Activated CD4-positive, alpha-beta memory T cell treated with anti-CD3 and anti-CD28 coated beads, Interleukin-2, amount 10 ng/mL, durations not matched to agents 7 days and 5 days (primary cell): ENCODE measurements around the gene MPHOSPH8. TPM values are rescaled to one million over a fixed set of nuclear protein-coding genes. Genes with fewer than 3 reads are reported as not detected.
A peak's percentile ranks its signal among the peaks of the same experiment; 100 is the strongest.
"Not testable (repeated sequence)": the region's sequence is repeated elsewhere in the genome, so short reads cannot be mapped to it uniquely, and the experiment has no call there.

Source experiments
- CTCF ChIA-PET: fragments of 350-600 bp; sonication (Branson Sonifier 250); formaldehyde crosslinking; loops from one replicate; lab custom pipeline; 2021; ENCODE audit warnings: antibody characterized with exemption, inconsistent platforms; lab: Charles Lee
- POLR2A ChIA-PET: fragments of 350-600 bp; sonication (Branson Sonifier 250); formaldehyde crosslinking; loops from one replicate; lab custom pipeline; 2021; ENCODE audit warnings: antibody characterized with exemption; lab: Charles Lee
- DNase-seq: peaks from one replicate; pipeline ENCODE4 v3.0.0-alpha.2; 2020
- H3K27ac Mint-ChIP-seq: one replicate; pipeline ENCODE4 v1.8.0; 2021; ENCODE audit warnings: mild to moderate bottlenecking, mixed read lengths
- H3K27me3 Mint-ChIP-seq: one replicate; pipeline ENCODE4 v1.8.0; 2021; ENCODE audit warnings: mixed read lengths
- H3K36me3 Mint-ChIP-seq: one replicate; pipeline ENCODE4 v1.8.0; 2021; ENCODE audit warnings: low read depth, mixed read lengths
- H3K4me1 Mint-ChIP-seq: one replicate; pipeline ENCODE4 v1.8.0; 2021; ENCODE audit warnings: mixed read lengths
- H3K4me3 Mint-ChIP-seq: one replicate; pipeline ENCODE4 v1.8.0; 2021; ENCODE audit warnings: mild to moderate bottlenecking, mixed read lengths
- H3K9me3 Mint-ChIP-seq: one replicate; pipeline ENCODE4 v1.8.0; 2021; ENCODE audit warnings: mixed read lengths
- total RNA-seq, 2 experiments: library from RNA; stranded (reverse); gene quantifications; one replicate each; pipeline ENCODE4 v1.2.3, GENCODE V29; 2021

The MPHOSPH8 gene
- total RNA-seq, 2 experiments from 2014 or later, result 44.4 to 47.2 TPM

DNA sequence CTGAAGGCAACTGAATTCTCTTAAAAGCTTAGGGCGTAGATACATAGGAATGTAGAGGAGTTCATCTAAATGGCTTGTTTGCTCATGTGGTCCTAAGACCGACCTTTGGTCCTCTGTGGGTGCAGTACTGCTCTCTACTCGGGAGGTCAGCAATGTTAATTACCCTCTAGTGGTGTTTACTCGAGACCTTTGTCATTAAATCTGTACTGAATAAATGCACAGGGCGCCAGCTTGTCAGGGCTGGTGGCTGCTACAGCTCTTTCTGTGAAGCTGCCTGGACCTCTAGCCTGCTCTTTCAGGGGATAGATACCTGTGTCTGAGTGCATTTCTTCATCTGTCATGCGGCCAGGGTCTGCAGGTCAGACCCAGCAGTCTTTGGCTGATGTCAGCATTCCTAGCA, 29.2 kb upstream of the MPHOSPH8 start:
- CTCF ChIA-PET, result no interaction called here

DNA sequence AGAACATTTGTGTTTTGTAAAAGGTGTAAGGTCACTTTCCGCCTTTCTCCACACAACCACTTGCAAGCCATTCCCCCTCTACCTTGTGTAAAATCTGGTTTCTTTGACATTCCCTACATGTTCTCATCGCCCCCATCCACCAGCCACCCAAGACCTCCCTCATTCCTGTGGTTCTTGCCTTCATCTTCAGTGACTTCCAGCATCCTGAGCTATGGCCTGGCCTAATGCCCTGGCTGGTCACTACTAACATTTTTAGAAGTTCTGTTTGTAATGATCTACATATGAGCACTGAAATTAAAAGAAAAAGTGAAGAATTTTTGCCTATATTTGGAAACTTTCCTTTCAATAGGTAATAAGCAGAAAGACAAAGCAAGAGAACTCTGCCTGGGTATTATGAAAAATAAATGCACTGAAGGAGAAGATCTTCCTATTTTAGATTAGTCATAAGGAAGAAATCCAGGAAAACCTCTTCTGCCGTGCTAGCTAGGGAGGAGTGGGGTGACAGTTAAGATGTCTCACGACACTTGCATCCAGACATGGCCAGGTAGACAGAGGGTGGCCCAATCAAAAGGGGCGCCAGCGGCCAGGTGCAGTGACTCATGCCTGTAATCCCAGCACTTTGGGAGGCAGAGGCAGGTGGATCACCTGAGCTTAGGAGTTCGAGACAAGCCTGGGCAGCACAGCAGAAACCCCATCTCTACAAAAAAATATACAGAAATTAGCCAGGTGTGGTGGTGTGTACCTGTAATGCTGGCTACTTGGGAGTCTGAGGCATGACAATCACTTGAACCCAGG, 28.1 kb upstream of the MPHOSPH8 start:
- DNase-seq, result no peak
- Mint-ChIP-seq H3K4me1 (no peaks in the 10 kb centered on the region), H3K36me3 (peaks cover 5% of the 10 kb centered on the region), H3K9me3 (peaks cover 11% of the 10 kb centered on the region), H3K27me3 (peaks cover 25% of the 10 kb centered on the region), H3K27ac (no peak overlapping the region), H3K4me3 (no peak overlapping the region)
- ChIA-PET CTCF (no interaction called here), POLR2A (no interaction called here)

More for the DNA sequence above, 29.2 kb upstream of the MPHOSPH8 start:
- peaks cover 5% of the 10 kb centered on the region for H3K36me3 Mint-ChIP-seq
- no peak for DNase-seq
- H3K4me1 Mint-ChIP-seq, result no peaks in the 10 kb centered on the region
- H3K9me3 Mint-ChIP-seq, result peaks cover 11% of the 10 kb centered on the region
- H3K27ac Mint-ChIP-seq, result no peak overlapping the region
- H3K4me3 Mint-ChIP-seq, result no peak overlapping the region
- POLR2A ChIA-PET, result no interaction called here
- H3K27me3 Mint-ChIP-seq, result peaks cover 32% of the 10 kb centered on the region

DNA sequence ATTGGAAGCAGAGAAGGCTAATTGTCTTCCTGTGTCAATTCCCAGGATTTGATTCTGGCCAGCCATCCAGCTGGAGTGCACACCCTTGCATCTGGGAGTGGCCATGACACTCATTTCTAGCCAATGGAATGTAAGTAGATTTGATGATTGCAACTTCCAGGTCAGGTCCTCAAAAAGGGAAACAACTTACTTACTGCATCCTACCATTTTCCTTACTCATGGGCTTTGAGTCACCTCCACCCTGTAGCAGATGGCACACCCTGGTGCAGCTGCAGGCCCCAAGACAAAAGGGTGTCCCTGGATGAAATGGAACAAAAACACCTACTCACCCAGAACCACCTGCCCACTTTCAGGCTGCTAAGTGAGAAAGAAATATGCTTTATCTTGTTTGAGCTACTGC, 27.3 kb upstream of the MPHOSPH8 start:
- H3K27me3 Mint-ChIP-seq, result peaks cover 22% of the 10 kb centered on the region
- H3K4me1 Mint-ChIP-seq, result no peaks in the 10 kb centered on the region
- no peak overlapping the region for H3K27ac Mint-ChIP-seq
- ChIA-PET POLR2A (no interaction called here), CTCF (no interaction called here)
- H3K4me3 Mint-ChIP-seq, result no peak overlapping the region
- peaks cover 11% of the 10 kb centered on the region for H3K9me3 Mint-ChIP-seq
- peaks cover 5% of the 10 kb centered on the region for H3K36me3 Mint-ChIP-seq
- no peak for DNase-seq

DNA sequence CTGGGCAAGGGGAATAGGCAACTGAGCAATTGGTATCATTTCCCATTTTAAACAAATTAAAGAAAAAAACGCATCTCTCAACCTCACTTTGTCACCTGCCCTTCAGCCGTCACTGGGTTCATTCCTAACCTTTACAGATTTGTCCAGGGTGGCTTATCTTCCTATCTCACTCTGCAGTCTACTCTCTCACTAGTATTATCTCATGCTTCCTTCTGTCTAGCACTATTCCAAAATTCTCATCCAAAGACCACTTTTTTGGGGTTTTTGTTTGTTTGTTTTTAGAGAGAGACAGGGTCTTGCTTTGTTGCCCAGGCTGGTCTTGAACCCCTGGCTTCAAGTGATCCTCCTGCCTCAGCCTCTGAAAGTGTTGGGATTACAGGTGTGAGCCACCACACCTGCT, 26.7 kb upstream of the MPHOSPH8 start:
- Mint-ChIP-seq H3K27me3 (peaks cover 22% of the 10 kb centered on the region), H3K9me3 (peaks cover 11% of the 10 kb centered on the region), H3K36me3 (peaks cover 5% of the 10 kb centered on the region), H3K4me3 (no peak overlapping the region), H3K4me1 (no peaks in the 10 kb centered on the region), H3K27ac (no peak overlapping the region)
- CTCF ChIA-PET, result interaction anchor here (0.7 kb wide), 1 partner anchor 26 kb away, joined by 3 read pairs; no protein-coding TSS in a partner anchor
- DNase-seq, result no peak
- POLR2A ChIA-PET, result no interaction called here

DNA sequence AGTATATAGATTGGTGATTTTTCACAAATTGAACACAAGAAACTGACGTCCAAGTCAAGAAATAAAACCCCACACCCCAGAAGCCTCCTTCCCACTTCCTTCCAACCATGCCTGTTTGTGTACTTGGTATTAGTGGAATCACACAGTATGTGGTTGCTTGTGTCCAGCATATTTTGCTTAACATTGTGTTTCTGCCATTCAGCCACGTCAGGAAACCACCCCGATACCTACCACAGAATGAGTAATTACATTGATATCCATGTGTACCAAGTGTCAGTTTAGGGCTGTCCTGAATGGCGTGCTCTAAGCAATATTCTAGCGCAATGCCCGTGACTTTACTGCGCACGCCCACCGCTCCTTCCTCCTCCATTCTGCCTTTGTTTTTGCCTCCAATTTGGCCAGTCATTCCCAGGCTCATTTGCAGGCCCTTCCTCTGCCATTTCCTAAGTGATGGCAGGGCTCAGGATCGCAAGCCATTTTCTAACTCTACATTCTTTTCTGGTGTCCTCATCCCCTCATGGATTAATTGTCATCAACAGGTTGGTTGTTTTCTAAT, 25.9 kb upstream of the MPHOSPH8 start:
- no peak for DNase-seq
- H3K9me3 Mint-ChIP-seq, result peaks cover 11% of the 10 kb centered on the region
- CTCF ChIA-PET, result no interaction called here
- H3K27me3 Mint-ChIP-seq, result peaks cover 18% of the 10 kb centered on the region
- no peak overlapping the region for H3K27ac Mint-ChIP-seq
- no peaks in the 10 kb centered on the region for H3K4me1 Mint-ChIP-seq
- peaks cover 5% of the 10 kb centered on the region for H3K36me3 Mint-ChIP-seq
- H3K4me3 Mint-ChIP-seq, result no peak overlapping the region
- POLR2A ChIA-PET, result no interaction called here

DNA sequence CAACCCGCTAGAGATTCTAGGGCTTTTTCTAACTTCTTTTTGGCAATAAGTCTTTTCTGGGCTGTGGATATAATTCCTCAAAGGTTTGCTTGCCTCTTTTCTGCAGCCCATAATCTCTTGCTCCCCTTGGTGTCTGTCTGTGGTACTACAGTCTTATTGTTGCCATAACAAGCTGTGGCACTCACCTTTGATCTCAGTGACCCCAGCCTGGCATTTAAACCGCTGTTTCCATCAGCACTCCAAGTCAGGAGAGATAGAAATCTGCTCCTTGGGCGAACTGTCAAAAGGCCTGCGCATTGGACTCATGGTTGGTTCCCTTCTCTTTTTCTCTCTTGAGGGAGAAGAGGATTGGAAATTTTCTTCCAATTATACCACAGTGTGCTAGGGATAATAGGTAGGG, 14.5 kb upstream of the MPHOSPH8 start:
- H3K36me3 Mint-ChIP-seq, result no peaks in the 10 kb centered on the region
- H3K27me3 Mint-ChIP-seq, result peaks cover 19% of the 10 kb centered on the region
- H3K9me3 Mint-ChIP-seq, result no peaks in the 10 kb centered on the region
- no peak for DNase-seq
- ChIA-PET CTCF (interaction anchor here (1.3 to 1.5 kb wide), 2 partner anchors 8 to 31 kb away, joined by 3 read pairs; no protein-coding TSS in a partner anchor), POLR2A (interaction anchor here (0.9 kb wide), 1 partner anchor 14 kb away, joined by 4 read pairs; no protein-coding TSS in a partner anchor)
- no peak overlapping the region for H3K27ac Mint-ChIP-seq
- no peak overlapping the region for H3K4me3 Mint-ChIP-seq
- H3K4me1 Mint-ChIP-seq, result no peaks in the 10 kb centered on the region

DNA sequence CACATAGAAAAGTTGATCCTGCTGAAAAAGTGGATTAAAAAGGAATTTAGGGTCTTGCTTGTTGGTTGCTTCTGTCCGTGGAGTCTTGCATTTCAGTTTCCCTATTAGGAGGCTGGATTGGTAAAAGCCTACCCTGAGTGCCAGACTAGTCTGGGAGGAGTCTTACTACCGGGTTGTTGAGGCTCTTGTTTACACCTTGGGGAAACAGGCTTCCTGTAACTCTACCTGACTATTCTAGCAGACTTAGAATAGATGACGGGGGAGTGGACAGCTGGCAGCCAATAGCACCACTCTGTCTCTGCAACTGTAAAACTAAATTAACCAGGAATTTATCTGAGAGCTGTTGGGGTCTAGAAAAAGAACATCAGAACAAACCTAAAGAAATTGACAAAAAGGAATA, 11.3 kb upstream of the MPHOSPH8 start:
- Mint-ChIP-seq H3K9me3 (no peaks in the 10 kb centered on the region), H3K27ac (no peak overlapping the region), H3K36me3 (no peaks in the 10 kb centered on the region), H3K4me1 (no peaks in the 10 kb centered on the region), H3K27me3 (peaks cover 15% of the 10 kb centered on the region), H3K4me3 (no peak overlapping the region)
- ChIA-PET CTCF (interaction anchor here (1.0 kb wide), 1 partner anchor 12 kb away, joined by 3 read pairs; no protein-coding TSS in a partner anchor), POLR2A (no interaction called here)
- DNase-seq, result no peak

DNA sequence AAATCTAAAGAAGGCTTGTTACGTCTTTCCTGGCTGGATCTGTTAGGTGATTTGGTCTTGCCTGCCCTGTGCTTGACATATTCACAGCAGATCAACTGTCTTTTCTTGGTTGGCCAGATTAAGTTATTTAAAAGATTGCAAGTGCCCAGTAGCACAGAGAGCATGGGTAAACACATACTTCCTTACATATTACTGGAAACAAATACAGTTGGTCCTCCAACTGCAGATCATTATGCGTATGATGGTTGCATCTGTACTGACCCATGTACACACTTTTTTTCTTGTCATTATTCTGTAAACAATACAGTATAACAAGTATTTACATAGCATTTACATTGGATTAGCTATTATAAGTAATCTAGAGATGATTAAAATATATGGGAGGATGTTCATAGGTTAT, 9.2 kb upstream of the MPHOSPH8 start:
- ChIA-PET POLR2A (interaction anchor here (1.0 kb wide), 1 partner anchor 9 kb away, joined by 3 read pairs; the partner anchor contains the start of gene MPHOSPH8), CTCF (interaction anchor here (0.9 kb wide), 1 partner anchor 9 kb away, joined by 3 read pairs; no protein-coding TSS in a partner anchor)
- Mint-ChIP-seq H3K27ac (no peak overlapping the region), H3K36me3 (no peaks in the 10 kb centered on the region), H3K4me3 (no peak overlapping the region), H3K27me3 (peaks cover 13% of the 10 kb centered on the region), H3K4me1 (no peaks in the 10 kb centered on the region), H3K9me3 (no peaks in the 10 kb centered on the region)
- DNase-seq, result no peak

DNA sequence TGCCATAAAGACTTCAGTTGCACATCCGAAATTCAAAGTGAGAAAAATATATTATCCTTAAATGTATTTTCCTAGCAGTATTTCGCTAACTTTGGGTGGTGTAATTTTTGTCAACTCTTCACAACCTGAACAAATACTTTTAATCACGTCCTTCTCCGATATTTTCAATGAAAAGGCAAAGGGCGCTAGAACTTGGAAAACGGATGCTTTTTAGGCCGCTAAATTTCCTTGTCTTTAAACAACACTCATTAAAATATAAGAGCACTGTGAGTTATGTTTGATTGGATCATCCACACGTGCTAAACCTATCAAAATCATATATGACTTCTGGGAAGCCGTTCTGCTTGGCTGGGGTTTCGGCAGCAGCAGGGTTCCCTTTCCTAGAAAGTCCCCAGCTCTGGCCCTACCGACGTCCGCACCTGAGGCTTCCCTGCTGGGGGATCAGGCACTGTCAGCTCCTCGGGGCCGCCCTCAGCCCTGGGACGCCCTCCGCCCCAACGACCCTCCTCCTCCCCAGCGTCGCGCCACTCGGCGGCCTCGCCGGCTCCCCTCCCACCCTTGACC, 462 bp upstream of the MPHOSPH8 start:
- H3K36me3 Mint-ChIP-seq, result peaks cover 13% of the 10 kb centered on the region
- CTCF ChIA-PET, result interaction anchor here (0.5 to 0.9 kb wide), 5 partner anchors 9 to 1159 kb away, joined by 3 read pairs; partner anchors contain the start of gene PSPC1
- peak overlapping the region; percentile 92 for H3K27ac Mint-ChIP-seq
- H3K4me3 Mint-ChIP-seq, result peak overlapping the region; percentile 100
- POLR2A ChIA-PET, result interaction anchor here (1.0 to 4.2 kb wide), 7 partner anchors 9 to 495 kb away, joined by 3 to 24 read pairs (median 3); partner anchors contain the start of gene ZMYM5
- H3K4me1 Mint-ChIP-seq, result peaks cover 24% of the 10 kb centered on the region
- peaks cover 3% of the 10 kb centered on the region for H3K9me3 Mint-ChIP-seq
- H3K27me3 Mint-ChIP-seq, result peaks cover under 1% of the 10 kb centered on the region
- no peak for DNase-seq

DNA sequence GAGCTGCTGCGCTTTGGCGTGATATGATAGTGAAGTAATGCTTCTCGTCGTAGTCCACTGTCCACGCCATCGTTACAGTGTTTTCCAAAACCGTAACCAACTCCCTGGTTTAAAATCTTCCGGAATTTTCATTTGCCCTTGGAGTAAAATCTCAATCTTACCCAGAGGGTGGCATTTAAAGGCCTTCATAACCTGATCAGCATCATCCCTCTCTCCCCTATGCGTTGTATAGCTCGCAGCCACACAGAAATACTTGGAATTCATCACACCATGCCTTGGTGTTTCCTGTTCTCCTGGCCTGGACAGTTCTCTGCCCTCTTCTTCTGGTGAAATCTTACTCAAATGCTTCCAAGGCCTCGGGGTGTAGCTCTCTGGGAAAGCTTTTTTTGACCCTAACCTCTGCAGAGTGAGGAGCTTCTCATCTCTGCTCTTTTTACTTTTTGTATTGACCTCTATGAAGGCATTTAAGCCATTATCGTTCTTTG, 839 bp downstream of the MPHOSPH8 start:
- H3K27me3 Mint-ChIP-seq, result no peaks in the 10 kb centered on the region
- ChIA-PET POLR2A (interaction anchor here (0.7 to 4.2 kb wide), 6 partner anchors 9 to 494 kb away, joined by 3 to 24 read pairs (median 4); partner anchors contain the start of genes PSPC1 and ZMYM5), CTCF (interaction anchor here (0.8 to 1.3 kb wide), 3 partner anchors 13 to 326 kb away, joined by 3 read pairs; partner anchors contain the start of gene ZMYM5)
- H3K9me3 Mint-ChIP-seq, result peaks cover 3% of the 10 kb centered on the region
- peak overlapping the region; percentile 92 for H3K27ac Mint-ChIP-seq
- H3K4me1 Mint-ChIP-seq, result peaks cover 26% of the 10 kb centered on the region
- no peak for DNase-seq
- peaks cover 17% of the 10 kb centered on the region for H3K36me3 Mint-ChIP-seq
- peak overlapping the region; percentile 100 for H3K4me3 Mint-ChIP-seq

DNA sequence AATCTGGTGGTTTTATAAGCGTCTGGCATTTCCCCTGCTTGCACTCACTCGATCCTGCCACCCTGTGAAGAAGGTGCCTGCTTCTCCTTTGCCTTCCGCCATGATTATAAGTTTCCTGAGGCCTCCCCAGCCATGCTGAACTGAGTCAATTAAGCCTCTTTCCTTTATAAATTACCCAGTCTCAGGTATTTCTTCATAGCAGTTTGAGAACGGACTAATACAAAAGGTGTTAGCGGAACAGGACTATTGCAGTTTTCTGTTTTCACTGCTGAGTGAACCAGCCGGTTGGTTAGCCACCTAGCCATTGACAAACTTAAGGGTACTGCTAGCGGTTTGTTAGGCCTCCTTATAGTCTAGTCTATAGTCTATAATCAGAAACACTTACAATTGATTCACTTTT, 2.5 kb downstream of the MPHOSPH8 start:
- H3K27ac Mint-ChIP-seq, H3K27me3 Mint-ChIP-seq, CTCF ChIA-PET, H3K9me3 Mint-ChIP-seq, DNase-seq, POLR2A ChIA-PET: not testable (repeated sequence)
- H3K4me1 Mint-ChIP-seq, result peaks cover 28% of the 10 kb centered on the region
- peaks cover 19% of the 10 kb centered on the region for H3K36me3 Mint-ChIP-seq
- peak overlapping the region; percentile 52 for H3K4me3 Mint-ChIP-seq

DNA sequence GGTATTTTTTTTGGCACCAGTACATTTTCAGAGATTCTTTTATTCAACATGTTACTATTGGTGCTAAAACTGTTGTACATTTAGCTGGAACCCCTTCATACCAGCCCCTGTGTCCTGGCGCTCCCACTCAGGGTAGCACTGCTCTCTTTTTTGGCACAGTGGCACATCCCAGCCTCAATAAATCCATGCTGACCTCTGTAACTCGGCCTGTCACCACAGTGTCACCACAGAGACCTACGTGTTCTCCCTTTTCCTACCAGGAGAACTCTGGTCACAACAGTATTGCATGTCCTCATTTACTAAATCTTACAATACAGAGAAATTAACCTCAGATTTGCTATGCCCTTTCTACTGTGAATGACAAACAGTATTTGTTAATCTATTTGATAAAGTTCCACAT, 10.2 kb downstream of the MPHOSPH8 start:
- H3K4me3 Mint-ChIP-seq, result no peak overlapping the region
- ChIA-PET CTCF (no interaction called here), POLR2A (interaction anchor here (1.0 kb wide), 1 partner anchor 9 kb away, joined by 3 read pairs; no protein-coding TSS in a partner anchor)
- no peak for DNase-seq
- peaks cover 9% of the 10 kb centered on the region for H3K4me1 Mint-ChIP-seq
- H3K9me3 Mint-ChIP-seq, result no peaks in the 10 kb centered on the region
- H3K27me3 Mint-ChIP-seq, result no peaks in the 10 kb centered on the region
- H3K27ac Mint-ChIP-seq, result no peak overlapping the region
- peaks cover 50% of the 10 kb centered on the region for H3K36me3 Mint-ChIP-seq
